Activated T-helper 2 cell treated with anti-CD3 and anti-CD28 coated beads, Interferon-gamma antibody, Interleukin-2, Interleukin-4, amounts not matched to agents 10 μg/mL and 5 μg/mL and 100 μg/mL, durations not matched to agents 14 hours and 24 hours and 36 hours (primary cell): Measurements from ENCODE around the gene CYB561D2. TPM values are rescaled to one million over a fixed set of nuclear protein-coding genes. Genes with fewer than 3 reads are reported as not detected.

Experiments used
- DNase-seq: peaks from one replicate; pipeline ENCODE4 v3.0.0; 2021; ENCODE audit warnings: low spot score
- H3K27ac Mint-ChIP-seq: one replicate; pipeline ENCODE4 v1.8.0; 2021; ENCODE audit warnings: mixed read lengths
- H3K27me3 Mint-ChIP-seq: one replicate; pipeline ENCODE4 v1.8.0; 2021; ENCODE audit warnings: low read depth, mixed read lengths
- H3K36me3 Mint-ChIP-seq: one replicate; pipeline ENCODE4 v1.8.0; 2021; ENCODE audit warnings: low read depth, mixed read lengths
- H3K4me1 Mint-ChIP-seq: one replicate; pipeline ENCODE4 v1.8.0; 2021; ENCODE audit warnings: low read depth, mixed read lengths
- H3K4me3 Mint-ChIP-seq: one replicate; pipeline ENCODE4 v1.8.0; 2021; ENCODE audit warnings: low read depth, mild to moderate bottlenecking, moderate library complexity, mixed read lengths
- H3K9me3 Mint-ChIP-seq: one replicate; pipeline ENCODE4 v1.8.0; 2021; ENCODE audit warnings: mixed read lengths
- intact Hi-C: fragments of 100-400 bp; cut with micrococcal nuclease; formaldehyde crosslinking; loops from one replicate; pipeline ENCODE4 v1.15.1; 2023
- total RNA-seq: library from RNA; stranded (reverse); gene quantifications from 2 replicates; pipeline ENCODE4 v1.2.3, GENCODE V29; 2022

CYB561D2 gene
- total RNA-seq, 1 donor from 2014 or later: 22.9 TPM

- Mint-ChIP-seq H3K36me3 (peaks cover 33% of the 10 kb centered on the region), H3K27ac (no peak overlapping the region), H3K27me3 (no peaks in the 10 kb centered on the region), H3K4me3 (peak overlapping the region; percentile 30), H3K4me1 (peaks cover 14% of the 10 kb centered on the region), H3K9me3 (no peaks in the 10 kb centered on the region)
- no peak for DNase-seq
- intact Hi-C loops: no loop called here
Measured at GRCh38 chr3:50325497-50326181, 25.0 kb upstream of the CYB561D2 start.

GRCh38 chr3:50326182-50326541 lies 24.5 kb upstream of the CYB561D2 start:
- Mint-ChIP-seq H3K9me3 (no peaks in the 10 kb centered on the region), H3K4me3 (peak overlapping the region; percentile 5), H3K27ac (no peak overlapping the region), H3K36me3 (peaks cover 38% of the 10 kb centered on the region), H3K27me3 (no peaks in the 10 kb centered on the region), H3K4me1 (peaks cover 14% of the 10 kb centered on the region)
- no peak for DNase-seq
- intact Hi-C loops: no loop called here

- DNase-seq: no peak
- peaks cover 48% of the 10 kb centered on the region for H3K36me3 Mint-ChIP-seq
- no peak overlapping the region for H3K27ac Mint-ChIP-seq
- H3K9me3 Mint-ChIP-seq: no peaks in the 10 kb centered on the region
- peak overlapping the region; percentile 90 for H3K4me3 Mint-ChIP-seq
- intact Hi-C loops: no loop called here
- no peaks in the 10 kb centered on the region for H3K27me3 Mint-ChIP-seq
- H3K4me1 Mint-ChIP-seq: peaks cover 14% of the 10 kb centered on the region
Measured at GRCh38 chr3:50327129-50327528, 23.5 kb upstream of the CYB561D2 start.

GRCh38 chr3:50327943-50328691 lies 22.5 kb upstream of the CYB561D2 start, which contains the start of gene TUSC2:
Gene TUSC2 (minus strand): TSS chr3:50328223. CDS start chr3:50328099, 124 bp downstream.
- Mint-ChIP-seq H3K36me3 (peaks cover 50% of the 10 kb centered on the region), H3K4me3 (peak within 1 kb of the TSS; percentile 90), H3K27ac (peak within 1 kb of the TSS; percentile 81), H3K9me3 (no peaks in the 10 kb centered on the region), H3K4me1 (peaks cover 14% of the 10 kb centered on the region), H3K27me3 (no peaks in the 10 kb centered on the region)
- DNase-seq: peak; percentile 93
- intact Hi-C loops: loop anchor here (1.0 to 2.0 kb wide), 2 partner anchors 9 to 29 kb away; partner anchors contain the start of genes HYAL3 and NAA80

- H3K27me3 Mint-ChIP-seq: no peaks in the 10 kb centered on the region
- peaks cover 59% of the 10 kb centered on the region for H3K36me3 Mint-ChIP-seq
- intact Hi-C loops: no loop called here
- no peaks in the 10 kb centered on the region for H3K9me3 Mint-ChIP-seq
- DNase-seq: no peak
- H3K4me3 Mint-ChIP-seq: no peak overlapping the region
- no peak overlapping the region for H3K27ac Mint-ChIP-seq
- peaks cover 25% of the 10 kb centered on the region for H3K4me1 Mint-ChIP-seq
Measured at GRCh38 chr3:50330330-50330729, 20.3 kb upstream of the CYB561D2 start.

GRCh38 chr3:50331364-50331907 lies 19.2 kb upstream of the CYB561D2 start:
- intact Hi-C loops: no loop called here
- Mint-ChIP-seq H3K27ac (no peak overlapping the region), H3K9me3 (no peaks in the 10 kb centered on the region), H3K27me3 (no peaks in the 10 kb centered on the region), H3K4me1 (peaks cover 32% of the 10 kb centered on the region), H3K4me3 (no peak overlapping the region), H3K36me3 (peaks cover 68% of the 10 kb centered on the region)
- no peak for DNase-seq

GRCh38 chr3:50333744-50334328 lies 16.8 kb upstream of the CYB561D2 start:
- Mint-ChIP-seq H3K4me3 (peak overlapping the region; percentile 56), H3K27ac (peak overlapping the region; percentile 86), H3K9me3 (no peaks in the 10 kb centered on the region), H3K36me3 (peaks cover 80% of the 10 kb centered on the region), H3K27me3 (no peaks in the 10 kb centered on the region), H3K4me1 (peaks cover 27% of the 10 kb centered on the region)
- DNase-seq: no peak
- intact Hi-C loops: no loop called here

- intact Hi-C loops: loop anchor here (5.0 kb wide), 2 partner anchors 97 to 268 kb away; partner anchors contain the start of gene GNAI2
- Mint-ChIP-seq H3K36me3 (peaks cover 83% of the 10 kb centered on the region), H3K4me1 (peaks cover 33% of the 10 kb centered on the region)
Measured at GRCh38 chr3:50334339-50335075, 16.2 kb upstream of the CYB561D2 start.

GRCh38 chr3:50336452-50337174 lies 14.0 kb upstream of the CYB561D2 start:
- intact Hi-C loops: loop anchor here (1.0 to 5.0 kb wide), 5 partner anchors 8 to 266 kb away; partner anchors contain the start of genes GNAI2, HYAL3, IFRD2 and NAA80
- Mint-ChIP-seq H3K36me3 (peaks cover 70% of the 10 kb centered on the region), H3K27ac (peak overlapping the region; percentile 96), H3K4me3 (peak overlapping the region; percentile 95), H3K4me1 (peaks cover 41% of the 10 kb centered on the region), H3K9me3 (no peaks in the 10 kb centered on the region), H3K27me3 (no peaks in the 10 kb centered on the region)
- no peak for DNase-seq

More at GRCh38 chr3:50334339-50335075, 16.2 kb upstream of the CYB561D2 start:
- no peaks in the 10 kb centered on the region for H3K27me3 Mint-ChIP-seq
- H3K4me3 Mint-ChIP-seq: peak overlapping the region; percentile 56
- H3K9me3 Mint-ChIP-seq: no peaks in the 10 kb centered on the region
- no peak for DNase-seq
- H3K27ac Mint-ChIP-seq: peak overlapping the region; percentile 86

- H3K4me1 Mint-ChIP-seq: peaks cover 41% of the 10 kb centered on the region
- intact Hi-C loops: loop anchor here (1.0 to 5.0 kb wide), 5 partner anchors 9 to 265 kb away; partner anchors contain the start of genes GNAI2, HYAL3, IFRD2 and NAA80
- peak overlapping the region; percentile 93 for H3K27ac Mint-ChIP-seq
- no peaks in the 10 kb centered on the region for H3K27me3 Mint-ChIP-seq
- DNase-seq: peak; percentile 97
- no peaks in the 10 kb centered on the region for H3K9me3 Mint-ChIP-seq
- peaks cover 63% of the 10 kb centered on the region for H3K36me3 Mint-ChIP-seq
- peak overlapping the region; percentile 95 for H3K4me3 Mint-ChIP-seq
Measured at GRCh38 chr3:50337175-50337861, 13.3 kb upstream of the CYB561D2 start.

GRCh38 chr3:50338965-50339364 lies 11.7 kb upstream of the CYB561D2 start:
- intact Hi-C loops: loop anchor here (1.0 to 5.0 kb wide), 3 partner anchors 11 to 263 kb away; partner anchors contain the start of genes CYB561D2, GNAI2 and NPRL2
- Mint-ChIP-seq H3K4me3 (peak overlapping the region; percentile 95), H3K27ac (peak overlapping the region; percentile 93), H3K4me1 (peaks cover 36% of the 10 kb centered on the region), H3K36me3 (peaks cover 57% of the 10 kb centered on the region), H3K27me3 (no peaks in the 10 kb centered on the region), H3K9me3 (no peaks in the 10 kb centered on the region)
- DNase-seq: no peak
